AG09319 (cell line): ENCODE data around the gene LRRC40.

ENCODE experiments used
- DNase-seq: peaks from one replicate; pipeline ENCODE4 v3.0.0-alpha.2; 2010; ENCODE audit warnings: low read depth; ENCODE audit errors: extremely low read depth
- CTCF ChIP-seq: IDR thresholded peaks from 2 replicates; pipeline ENCODE4 v1.5.1; 2011; ENCODE audit warnings: low read depth, mild to moderate bottlenecking, inconsistent platforms, low read length, moderate library complexity

LRRC40 gene

DNA sequence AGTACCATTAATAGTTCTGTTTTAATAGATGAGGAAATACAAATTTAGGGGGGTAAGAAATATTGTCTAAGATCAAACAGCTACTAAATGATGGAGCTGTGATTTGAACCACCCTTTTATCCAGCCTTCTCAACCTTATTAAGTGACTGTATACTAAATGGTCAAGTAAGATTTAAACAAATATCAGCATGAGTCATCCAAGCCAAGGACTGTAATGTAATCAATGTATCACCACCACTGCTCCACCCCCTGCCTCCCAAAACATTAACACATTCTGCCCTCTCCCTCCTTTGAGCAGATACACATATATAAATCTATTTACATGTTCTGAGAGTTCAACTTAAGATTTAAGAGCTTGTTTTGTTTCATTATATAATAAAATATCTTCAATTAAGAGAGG is 58.9 kb downstream of the LRRC40 start:
- no peak for DNase-seq
- no peak for TF ChIP-seq CTCF

DNA sequence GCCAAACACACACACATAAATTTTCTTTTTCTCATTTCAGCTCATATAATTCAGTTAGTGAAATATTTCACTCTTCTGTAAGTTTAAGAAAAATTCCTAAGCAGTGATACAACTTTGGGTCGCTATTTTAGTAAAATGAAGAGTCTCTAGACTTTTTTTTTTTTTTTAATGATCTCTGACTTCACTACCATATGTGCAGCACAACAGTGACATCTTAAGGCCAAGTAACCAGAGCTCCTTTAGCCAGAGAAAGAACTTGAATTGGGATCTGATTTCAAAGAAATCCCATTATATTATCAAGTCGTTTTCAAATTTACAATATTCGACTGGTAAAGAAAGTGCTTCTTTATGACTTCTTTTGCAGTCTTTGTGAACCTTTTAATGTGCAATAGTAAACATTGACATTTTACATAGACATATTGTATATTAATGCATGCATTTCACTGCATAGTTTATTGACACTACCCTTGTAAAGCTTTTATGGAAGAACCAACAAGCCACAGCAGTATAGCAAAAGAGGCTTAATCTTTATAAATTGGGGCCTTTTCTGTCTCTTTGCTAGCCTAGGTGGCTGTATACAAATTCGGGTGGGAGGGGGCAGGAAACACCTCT is 62.2 kb downstream of the LRRC40 start:
- DNase-seq, result peak; percentile 20
- peak; percentile 54 for TF ChIP-seq CTCF

GRCh38 chr1:70142075-70142474 is 63.3 kb downstream of the LRRC40 start:
- no peak for DNase-seq
- TF ChIP-seq CTCF, result peak; percentile 32

GRCh38 chr1:70140894-70141293 is 64.5 kb downstream of the LRRC40 start:
- no peak for TF ChIP-seq CTCF
- no peak for DNase-seq

- no peak for TF ChIP-seq CTCF
- peak; percentile 70 for DNase-seq
Measured at GRCh38 chr1:70140343-70140742, 65.0 kb downstream of the LRRC40 start.

DNA sequence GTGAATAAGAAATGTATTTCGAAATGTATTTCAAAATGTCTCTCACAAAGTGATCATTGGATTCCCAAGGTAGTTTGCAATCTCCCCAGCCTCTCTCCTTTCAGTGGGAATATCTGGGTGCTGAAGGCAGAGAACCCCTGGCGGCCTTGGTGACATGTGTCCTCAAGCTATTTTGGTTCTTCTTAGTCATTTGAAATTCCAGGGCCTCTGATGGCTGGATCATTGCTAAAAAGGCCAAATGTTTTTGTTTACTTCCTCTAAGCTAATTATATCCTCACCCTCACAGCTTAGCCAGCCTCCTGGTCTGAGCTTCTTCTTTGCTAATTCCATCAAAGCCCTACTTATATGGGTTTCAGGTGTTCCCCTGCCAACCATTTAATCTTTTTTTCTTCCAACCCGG is 71.2 kb downstream of the LRRC40 start:
- no peak for TF ChIP-seq CTCF
- no peak for DNase-seq

- no peak for DNase-seq
- TF ChIP-seq CTCF, result no peak
Measured at GRCh38 chr1:70117046-70117445, 88.3 kb downstream of the LRRC40 start.
